Uterus (tissue), 4 donors: ENCODE data around the gene CT45A5. TPM values are rescaled to one million over a fixed set of nuclear protein-coding genes. Genes with fewer than 3 reads are reported as not detected.
"Not testable (repeated sequence)": the region's sequence is repeated elsewhere in the genome, so short reads cannot be mapped to it uniquely, and the experiment has no call there.

Source experiments
- DNase-seq, 2 donors: peaks; one replicate each; pipeline ENCODE4 v3.0.0-alpha.2; 2019 to 2020
- H3K27ac ChIP-seq, 2 donors: fragments of 200-600 bp; sonication (generic); 1 replicate in 1 of 2; 2 replicates in 1 of 2; pipeline ENCODE4 v1.5.1; 2016 to 2018
- H3K27me3 ChIP-seq, 2 donors: fragments of 200-600 bp; sonication (generic); one replicate each; pipeline ENCODE4 v1.5.1; 2018 to 2019; ENCODE audit warnings: control low read depth in 1 of 2
- H3K36me3 ChIP-seq, 2 donors: fragments of 200-600 bp; sonication (generic); one replicate each; pipeline ENCODE4 v1.5.1; 2019; ENCODE audit warnings: control low read depth in 1 of 2
- H3K4me1 ChIP-seq, 2 donors: fragments of 200-600 bp; sonication (generic); one replicate each; pipeline ENCODE4 v1.5.1; 2018 to 2019; ENCODE audit warnings: control low read depth in 1 of 2
- H3K4me3 ChIP-seq, 2 donors: fragments of 200-600 bp; sonication (generic); 1 replicate in 1 of 2; 2 replicates in 1 of 2; pipeline ENCODE4 v1.5.1; 2018 to 2019; ENCODE audit warnings: mild to moderate bottlenecking in 1 of 2
- H3K9me3 ChIP-seq, 2 donors: fragments of 200-600 bp; sonication (generic); one replicate each; pipeline ENCODE4 v1.5.1; 2019; ENCODE audit warnings: control low read depth in 1 of 2
- POLR2A ChIP-seq, 2 donors: fragments of 450-650 bp; IDR thresholded peaks; one replicate each; pipeline ENCODE4 v1.6.1; 2016; ENCODE audit warnings: antibody characterized with exemption in 2 of 2, mild to moderate bottlenecking in 1 of 2, moderate library complexity in 1 of 2
- intact Hi-C: fragments of 100-400 bp; cut with DNase I; formaldehyde crosslinking; loops from one replicate; pipeline ENCODE4 v1.15.1; 2023; ENCODE audit warnings: low total_unique reads
- total RNA-seq, 4 donors: library from RNA; depleted of rRNA in 3 of 4; stranded (reverse); fragments of >200 nt in 3 of 4; gene quantifications; one replicate each; pipeline versions ENCODE4 v1.1.0 to v1.2.4, GENCODE V29; 2014 to 2023
- TF ChIP-seq, protein P1 (sequence below), 4 experiments: fragments of 200-600 bp in 2 of 4; fragments of 450-650 bp in 2 of 4; sonication (generic) in 2 of 4; IDR thresholded peaks; one replicate each; pipeline ENCODE4 v1.5.1; 2016 to 2019; ENCODE audit warnings: antibody characterized with exemption in 4 of 4, mild to moderate bottlenecking in 2 of 4, moderate library complexity in 1 of 4
- donor health status: DM: yes; HTN: yes; CAD: no.

CT45A5 gene
- total RNA-seq, 4 donors from 2014 or later, result not detected

DNA sequence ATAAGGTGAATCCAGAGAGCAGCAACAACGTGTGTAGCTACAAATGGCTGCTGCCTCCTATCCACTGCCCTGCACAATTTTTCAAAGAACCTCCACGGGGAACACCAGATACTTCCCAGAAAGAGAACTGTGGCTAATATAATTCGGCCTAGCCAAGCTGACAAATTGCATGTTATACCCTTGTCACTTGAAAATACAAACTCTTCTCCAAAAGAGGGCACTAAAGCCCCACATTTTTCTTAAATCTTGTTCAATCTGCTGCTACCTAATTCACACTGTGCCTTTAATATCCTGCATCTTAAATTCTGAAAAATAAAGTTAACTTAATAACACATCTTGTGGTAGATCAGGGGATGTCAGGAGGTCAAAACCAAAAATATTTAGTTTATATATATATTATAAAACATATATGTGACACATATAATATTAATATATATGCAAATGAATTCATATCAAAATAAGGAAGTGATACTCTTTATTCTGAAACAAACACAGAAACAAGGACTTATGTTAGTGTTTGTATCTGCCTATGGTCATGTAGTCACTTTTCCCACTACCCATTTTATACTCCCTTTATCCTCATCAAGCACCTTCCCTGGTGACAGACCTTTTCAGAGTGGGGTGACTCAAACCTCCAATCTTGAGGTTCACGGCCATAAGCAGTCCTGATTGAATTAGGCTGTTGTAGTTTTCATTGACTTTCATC lies 47.8 kb downstream of the CT45A5 start:
- TF ChIP-seq, protein P1, sequence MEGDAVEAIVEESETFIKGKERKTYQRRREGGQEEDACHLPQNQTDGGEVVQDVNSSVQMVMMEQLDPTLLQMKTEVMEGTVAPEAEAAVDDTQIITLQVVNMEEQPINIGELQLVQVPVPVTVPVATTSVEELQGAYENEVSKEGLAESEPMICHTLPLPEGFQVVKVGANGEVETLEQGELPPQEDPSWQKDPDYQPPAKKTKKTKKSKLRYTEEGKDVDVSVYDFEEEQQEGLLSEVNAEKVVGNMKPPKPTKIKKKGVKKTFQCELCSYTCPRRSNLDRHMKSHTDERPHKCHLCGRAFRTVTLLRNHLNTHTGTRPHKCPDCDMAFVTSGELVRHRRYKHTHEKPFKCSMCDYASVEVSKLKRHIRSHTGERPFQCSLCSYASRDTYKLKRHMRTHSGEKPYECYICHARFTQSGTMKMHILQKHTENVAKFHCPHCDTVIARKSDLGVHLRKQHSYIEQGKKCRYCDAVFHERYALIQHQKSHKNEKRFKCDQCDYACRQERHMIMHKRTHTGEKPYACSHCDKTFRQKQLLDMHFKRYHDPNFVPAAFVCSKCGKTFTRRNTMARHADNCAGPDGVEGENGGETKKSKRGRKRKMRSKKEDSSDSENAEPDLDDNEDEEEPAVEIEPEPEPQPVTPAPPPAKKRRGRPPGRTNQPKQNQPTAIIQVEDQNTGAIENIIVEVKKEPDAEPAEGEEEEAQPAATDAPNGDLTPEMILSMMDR (IDR thresholded peaks at IDR 0.05), result no peak
- no peak for TF ChIP-seq POLR2A (IDR thresholded peaks at IDR 0.05)
- no peak overlapping the region for H3K4me3 ChIP-seq

DNA sequence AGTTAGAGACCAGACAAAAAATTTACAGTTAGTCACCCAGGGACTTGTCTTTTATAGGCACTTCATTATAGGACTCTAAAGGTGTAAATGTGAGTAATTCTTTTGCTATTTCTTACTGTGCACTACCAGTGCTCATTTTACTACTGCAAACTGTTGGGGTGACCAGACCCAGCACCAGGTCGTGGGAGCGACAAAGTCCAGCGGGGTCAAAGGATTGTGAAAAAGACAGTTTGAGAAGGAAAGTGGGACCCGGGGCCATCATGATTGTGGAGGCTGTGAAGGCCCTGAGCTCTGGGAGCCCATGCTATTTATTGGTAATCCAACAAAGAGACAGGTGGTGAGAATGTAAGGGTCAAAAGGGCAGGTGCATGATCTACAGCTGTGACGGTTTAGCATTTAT lies 50.6 kb downstream of the CT45A5 start:
- H3K27ac ChIP-seq, H3K4me1 ChIP-seq, H3K9me3 ChIP-seq, H3K4me3 ChIP-seq, DNase-seq, H3K27me3 ChIP-seq, intact Hi-C loops, H3K36me3 ChIP-seq: not testable (repeated sequence)

More for the DNA sequence above, 47.8 kb downstream of the CT45A5 start:
- no peaks in the 10 kb centered on the region for H3K9me3 ChIP-seq
- no peaks in the 10 kb centered on the region for H3K36me3 ChIP-seq
- H3K27ac ChIP-seq, result no peak overlapping the region
- no peaks in the 10 kb centered on the region for H3K4me1 ChIP-seq
- no peak for DNase-seq
- no peaks in the 10 kb centered on the region for H3K27me3 ChIP-seq
- intact Hi-C loops, result no loop called here

Other genes starting within 250 kb of the CT45A5 start
- gene CT45A1, start 71.9 kb downstream of the CT45A5 start, total RNA-seq, result not detected
- gene CT45A3, start 17.3 kb downstream of the CT45A5 start, total RNA-seq, result not detected
- not detected for gene CT45A6, start 17.3 kb upstream of the CT45A5 start, total RNA-seq
- gene CT45A2, start 34.5 kb upstream of the CT45A5 start, total RNA-seq, result not detected
- gene CT45A7, start 51.8 kb upstream of the CT45A5 start, total RNA-seq, result not detected
- gene CT45A8, start 69.0 kb upstream of the CT45A5 start, total RNA-seq, result not detected
- gene CT45A9, start 86.3 kb upstream of the CT45A5 start, total RNA-seq, result not detected
- gene CT45A10, start 107.9 kb upstream of the CT45A5 start, total RNA-seq, result not detected
- gene SAGE1, start 108.2 kb upstream of the CT45A5 start, total RNA-seq, result not detected
- 10 to 100 TPM in 3 of 4 donors, 1 to 10 TPM in 1; 5.6 to 42.6 (median 23.1) TPM for gene MMGT1, start 188.5 kb upstream of the CT45A5 start, total RNA-seq
- gene SLC9A6, start 199.9 kb upstream of the CT45A5 start, total RNA-seq, result 10 to 100 TPM in 2 of 4 donors, 1 to 10 TPM in 2; 7.9 to 33.5 (median 13.7) TPM